K562 (cell line): Measurements from ENCODE around the gene SPTBN2. TPM values are rescaled to one million over a fixed set of nuclear protein-coding genes. Genes with fewer than 3 reads are reported as not detected.

Source experiments
- BRF2 ChIP-seq: IDR thresholded peaks from 3 replicates; pipeline ENCODE4 v1.6.1; 2011; ENCODE audit warnings: borderline replicate concordance, mild to moderate bottlenecking; ENCODE audit not compliant: insufficient read length, insufficient read depth
- CBX3 ChIP-seq, 2 experiments: IDR thresholded peaks; 1 replicate in 1 of 2; 2 replicates in 1 of 2; pipeline ENCODE4 v1.6.1; 2012; ENCODE audit warnings: inconsistent platforms in 2 of 2, low read length in 2 of 2, borderline replicate concordance in 1 of 2, control low read depth in 1 of 2
- CHD1 ChIP-seq: fragments of 200-600 bp; sonication (generic); IDR thresholded peaks from one replicate; pipeline ENCODE4 v1.6.1; 2012; ENCODE audit warnings: mild to moderate bottlenecking, moderate library complexity, low read length, inconsistent platforms
- DPF2 ChIP-seq: fragments of 450-650 bp; IDR thresholded peaks from 2 replicates; pipeline ENCODE4 v1.6.1; 2016
- EP400 ChIP-seq: fragments of 450-650 bp; IDR thresholded peaks from 2 replicates; pipeline ENCODE4 v1.6.1; 2017; ENCODE audit warnings: antibody characterized with exemption, mild to moderate bottlenecking, moderate library complexity
- ESRRB ChIP-seq: fragments of 250-450 bp; sonication (Bioruptor Pico); IDR thresholded peaks from 2 replicates; pipeline ENCODE4 v1.5.0; 2020; ENCODE audit warnings: mild to moderate bottlenecking, moderate library complexity, borderline replicate concordance
- FOS ChIP-seq: IDR thresholded peaks from 3 replicates; pipeline ENCODE4 v1.6.1; 2011; ENCODE audit not compliant: insufficient read length; ENCODE audit errors: extremely low read depth
- FOXJ2 ChIP-seq: fragments of 200-800 bp; sonication (Bioruptor generic); IDR thresholded peaks from 2 replicates; pipeline ENCODE4 v1.6.1; 2016; ENCODE audit warnings: missing genetic modification characterization, missing compliant biosample characterization
- MEIS2 ChIP-seq: fragments of 450-650 bp; IDR thresholded peaks from 2 replicates; pipeline ENCODE4 v1.6.1; 2014; ENCODE audit warnings: mild to moderate bottlenecking; ENCODE audit not compliant: partially characterized antibody
- NBN ChIP-seq: fragments of 450-650 bp; IDR thresholded peaks from 2 replicates; pipeline ENCODE4 v1.6.1; 2016; ENCODE audit warnings: low read depth, mild to moderate bottlenecking
- NFE2L1 ChIP-seq: fragments of 450-650 bp; IDR thresholded peaks from 2 replicates; pipeline ENCODE4 v1.6.1; 2016; ENCODE audit warnings: missing genetic modification characterization, low read depth, mild to moderate bottlenecking, missing compliant biosample characterization, moderate library complexity, borderline replicate concordance
- PCBP2 ChIP-seq: fragments of 200-400 bp; formaldehyde crosslinking; IDR thresholded peaks from 2 replicates; pipeline ENCODE4 v1.6.1; 2018; ENCODE audit warnings: low read length, low read depth, mild to moderate bottlenecking, moderate library complexity; ENCODE audit not compliant: poor library complexity, severe bottlenecking
- POLR2A ChIP-seq: fragments of 450-650 bp; conservative IDR thresholded peaks from 2 replicates; pipeline ENCODE4 v1.6.1; 2016
- RBM25 ChIP-seq: fragments of 200-400 bp; formaldehyde crosslinking; IDR thresholded peaks from 2 replicates; pipeline ENCODE4 v1.6.1; 2018; ENCODE audit warnings: low read length, low read depth, moderate library complexity; ENCODE audit not compliant: severe bottlenecking
- REST ChIP-seq, 2 experiments: fragments of 450-650 bp; formaldehyde crosslinking in 1 of 2; IDR thresholded peaks; 2 replicates each; pipeline versions ENCODE4 v1.4.0 to v1.6.1; 2014 to 2020; ENCODE audit warnings: mild to moderate bottlenecking in 2 of 2, borderline replicate concordance in 1 of 2, low read depth in 1 of 2
- SNIP1 ChIP-seq: fragments of 450-650 bp; IDR thresholded peaks from 2 replicates; pipeline ENCODE4 v1.7.1; 2017; ENCODE audit warnings: low read depth, mild to moderate bottlenecking
- SP1 ChIP-seq: sonication (generic); formaldehyde crosslinking; IDR thresholded peaks from 2 replicates; pipeline ENCODE4 v1.8.1; 2022; ENCODE audit warnings: mild to moderate bottlenecking, missing genetic modification reagents
- TEAD1 ChIP-seq, 2 experiments: fragments of 450-650 bp in 1 of 2; sonication (generic) in 1 of 2; formaldehyde crosslinking; IDR thresholded peaks; 2 replicates each; pipeline versions ENCODE4 v1.4.0 to v1.8.0; 2020 to 2022; ENCODE audit warnings: mild to moderate bottlenecking in 2 of 2, missing genetic modification reagents in 1 of 2
- WHSC1 ChIP-seq: IDR thresholded peaks from one replicate; pipeline ENCODE4 v1.6.1; 2012; ENCODE audit warnings: low read length, control low read depth, inconsistent platforms
- polyA plus RNA-seq, 8 experiments: library from polyadenylated mRNA; depleted of rRNA in 4 of 8; stranded (reverse) in 5 of 8; unstranded in 3 of 8; fragments of >200 nt; fragmentation: Nextera tagmentation in 2 of 8; fragmentation: Illumina TruSeq in 1 of 8; extraction: Ambion mirVana in 2 of 8; extraction: Trizol in 1 of 8; gene quantifications; 2 replicates each; pipeline versions ENCODE4 v1.2.1 to v1.2.3, GENCODE V29; 2011 to 2014; ENCODE audit warnings: inconsistent platforms in 1 of 8, missing spikeins in 1 of 8
- total RNA-seq, 7 experiments: library from RNA; depleted of rRNA in 6 of 7; stranded (reverse); fragments of >200 nt in 6 of 7; fragmentation: Illumina TruSeq in 2 of 7; extraction: Trizol in 2 of 7; gene quantifications; 2 replicates each; pipeline versions ENCODE4 v1.2.1 to v1.2.3, GENCODE V29; 2011 to 2021; ENCODE audit warnings: low replicate concordance in 1 of 7

The SPTBN2 gene
- total and polyA plus RNA-seq, 9 of the 15 experiments (the other 6 are each of a cell fraction or from before 2014, with no cell fraction given): 0.38 to 56.5 (median 19.7) TPM

- TF ChIP-seq PCBP2: no peak
- peak; percentile 81 for TF ChIP-seq REST (IDR thresholded peaks at IDR 0.05; ENCODE audit: borderline replicate concordance)
- TF ChIP-seq REST (CRISPR knock-in tag; IDR thresholded peaks at IDR 0.05; ENCODE audit: low read depth): no peak
- no peak for TF ChIP-seq NBN
- 0 out of 2 replicates have a peak, but pooled peaks have one; percentile 13 for TF ChIP-seq DPF2
- peak in 1 of 2 experiments; percentile 81; a peak in 1 of 4 replicates for TF ChIP-seq TEAD1 (CRISPR knock-in tag; IDR thresholded peaks at IDR 0.05)
- peak; percentile 84 for TF ChIP-seq EP400
- TF ChIP-seq NFE2L1: no peak
- TF ChIP-seq MEIS2: peak; percentile 3
- TF ChIP-seq ESRRB: no peak
- TF ChIP-seq BRF2: no peak
- no peak for TF ChIP-seq WHSC1
- TF ChIP-seq SNIP1: no peak
- TF ChIP-seq SP1: peak; percentile 33; the same call in 1 of the 2 replicates
- TF ChIP-seq POLR2A: peak; percentile 70
- TF ChIP-seq RBM25: no peak
- peak; percentile 70 for TF ChIP-seq CHD1
- no peak for TF ChIP-seq FOXJ2 (tag)
- TF ChIP-seq CBX3 (IDR thresholded peaks at IDR 0.05; ENCODE audit: borderline replicate concordance in 1 of 2, low read length in 2 of 2): no peak; a peak in 1 of 3 replicates
- TF ChIP-seq FOS: no peak
Measured at GRCh38 chr11:66727282-66728037, 1.6 kb downstream of the SPTBN2 start (continued).
